ENCODE results near the gene PTGER4. TPM values are rescaled to one million over a fixed set of nuclear protein-coding genes. Genes with fewer than 3 reads are reported as not detected.

Gene PTGER4
- total and polyA plus RNA-seq, 2 of the 8 experiments (the other 6 are each of a cell fraction or from before 2014, with no cell fraction given): 0.76 to 1.2 TPM

GRCh38 chr5:40646266-40646665, 33.4 kb upstream of the PTGER4 start:
- FAIRE-seq: no peak

More at GRCh38 chr5:40646266-40646665, 33.4 kb upstream of the PTGER4 start:
- no peak overlapping the region for H2BK20ac ChIP-seq (ENCODE audit: low read length)
- H3K4me1 ChIP-seq (replicated peaks in 1 of 4; ENCODE audit: control insufficient read depth in 3 of 4, insufficient read depth in 4 of 4, low read length in 3 of 4): no peaks in the 10 kb centered on the region
- H3K27me3 ChIP-seq (replicated peaks in 1 of 4; ENCODE audit: control insufficient read depth in 3 of 4, extremely low read depth in 1 of 4, insufficient read depth in 3 of 4, low read length in 3 of 4): no peaks in the 10 kb centered on the region
- DNase-seq (ENCODE audit: low read depth in 1 of 2, low spot score in 2 of 2): no peak
- H2AK5ac ChIP-seq (ENCODE audit: low read depth, low read length): no peak overlapping the region
- no peak overlapping the region for H3K27ac ChIP-seq (ENCODE audit: low read depth, low read length)
- no peak overlapping the region for H2BK5ac ChIP-seq (ENCODE audit: low read depth, low read length)
- WGBS, 2 experiments (ENCODE audit: extremely low coverage in 1 of 2, insufficient coverage in 1 of 2, insufficient read length in 1 of 2, insufficient replicate concordance in 2 of 2, low coverage in 1 of 2, low lambda C conversion rate in 2 of 2, missing lambda C conversion rate in 1 of 2): 89% methylated on average over 3 of the region's 3 CpGs; no CpG with 5 or more reads in 1 of the 2 experiments
- H4K8ac ChIP-seq (ENCODE audit: extremely low read depth, insufficient read depth, low read length): no peak overlapping the region
- H3K56ac ChIP-seq (replicated peaks; ENCODE audit: insufficient read length, low read depth, low read length): no peak overlapping the region
- H2BK15ac ChIP-seq (ENCODE audit: low read length): no peak overlapping the region
- no peaks in the 10 kb centered on the region for H3K79me2 ChIP-seq (ENCODE audit: control insufficient read depth in 1 of 2, insufficient read depth in 2 of 2, low read length in 2 of 2)
- no peaks in the 10 kb centered on the region for H3K23me2 ChIP-seq (ENCODE audit: low read depth, low read length)
- no peak overlapping the region for H2AFZ ChIP-seq (ENCODE audit: low read length)
- TF ChIP-seq MAX (IDR thresholded peaks at IDR 0.05): no peak
- no peak for TF ChIP-seq ATF2 (IDR thresholded peaks at IDR 0.05; ENCODE audit: low read length)
- TF ChIP-seq CHD2 (IDR thresholded peaks at IDR 0.05; ENCODE audit: low read length): no peak
- H3K4ac ChIP-seq (replicated peaks; ENCODE audit: insufficient read length, low read depth, low read length): no peak overlapping the region
- no peak overlapping the region for H2BK120ac ChIP-seq (replicated peaks; ENCODE audit: low read depth, low read length)
- H3K4me2 ChIP-seq (ENCODE audit: insufficient read depth in 1 of 2, low read depth in 2 of 2, low read length in 2 of 2): no peak overlapping the region
- no peak overlapping the region for H2BK12ac ChIP-seq (ENCODE audit: low read depth, low read length)
- H3K14ac ChIP-seq (ENCODE audit: insufficient read length): no peak overlapping the region
- no peak overlapping the region for H4K5ac ChIP-seq (ENCODE audit: insufficient read length, low read depth, low read length)
- ChIA-PET CTCF (ENCODE audit: partially characterized antibody) (no interaction called here), POLR2A (ENCODE audit: partially characterized antibody) (no interaction called here)
- no peak overlapping the region for H3K4me3 ChIP-seq (ENCODE audit: extremely low read depth in 1 of 4, insufficient read depth in 2 of 4, low read depth in 3 of 4, low read length in 4 of 4)
- no peaks in the 10 kb centered on the region for H3K36me3 ChIP-seq (ENCODE audit: control insufficient read depth in 2 of 4, insufficient read depth in 4 of 4, low read length in 3 of 4)
- no peaks in the 10 kb centered on the region for H3K79me1 ChIP-seq (ENCODE audit: low read depth, low read length)
- H3K9me3 ChIP-seq (ENCODE audit: insufficient read depth in 2 of 2, low read depth in 1 of 2, low read length in 1 of 2): no peaks in the 10 kb centered on the region
- no peaks in the 10 kb centered on the region for H4K20me1 ChIP-seq (replicated peaks in 1 of 2; ENCODE audit: control insufficient read depth in 1 of 2, insufficient read depth in 2 of 2, low read length in 2 of 2)
- no peak overlapping the region for H4K91ac ChIP-seq (replicated peaks; ENCODE audit: insufficient read length, low read length)
- no peak overlapping the region for H3K9ac ChIP-seq (replicated peaks in 1 of 4; ENCODE audit: extremely low read depth in 1 of 4, low read depth in 3 of 4, low read length in 3 of 4)
- no peak overlapping the region for H3K23ac ChIP-seq (ENCODE audit: insufficient read length)
- no peak overlapping the region for H3K18ac ChIP-seq (ENCODE audit: extremely low read depth, low read length)
